ENCODE results near the gene COX11. TPM values are rescaled to one million over a fixed set of nuclear protein-coding genes. Genes with fewer than 3 reads are reported as not detected.

Gene COX11
- polyA plus RNA-seq, 1 of the 3 experiments (the other 2 are of a cell fraction), result 85.8 TPM

DNA sequence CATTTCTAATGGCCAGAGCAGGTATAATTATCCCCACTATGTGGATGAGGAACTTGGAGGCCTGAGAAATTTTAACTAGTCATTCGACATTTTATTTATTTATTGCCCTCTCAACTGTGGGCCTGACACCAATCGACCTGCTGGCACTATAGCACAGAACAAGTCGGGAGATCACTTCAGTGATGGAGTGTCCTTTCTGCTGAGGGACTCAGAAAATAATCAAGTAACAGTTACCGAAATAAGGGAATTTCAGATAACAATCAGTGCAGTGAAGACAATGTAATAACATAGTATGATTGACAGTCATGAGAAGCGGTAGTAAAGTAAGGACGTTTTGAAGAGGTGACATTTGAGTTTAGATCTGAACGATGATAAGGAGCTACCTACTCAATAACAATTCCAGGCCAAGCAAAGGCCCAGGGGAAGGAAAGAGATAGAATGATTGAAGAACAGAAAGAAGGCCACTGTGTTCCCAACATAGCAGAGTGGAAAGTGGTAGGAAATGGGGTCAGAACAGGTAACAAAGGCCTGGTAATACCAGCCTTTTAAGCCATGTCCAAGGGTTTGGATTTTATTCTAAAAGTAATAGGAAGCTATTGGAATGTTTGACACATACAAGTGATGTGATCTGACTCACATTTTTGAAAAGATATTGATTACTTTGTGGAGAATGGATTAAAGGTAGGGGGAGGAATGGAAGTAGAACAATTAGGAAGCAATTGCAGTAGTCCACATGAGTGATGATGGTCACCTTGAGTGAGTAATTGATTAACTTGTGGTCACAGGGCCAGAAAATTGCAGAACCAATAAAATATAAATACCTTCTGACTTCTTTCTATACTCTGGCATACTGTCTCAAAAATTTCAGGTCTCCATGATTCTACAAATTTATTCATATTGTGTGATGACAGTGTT lies 1.5 kb upstream of the COX11 start:
- H3F3A ChIP-seq (replicated peaks; ENCODE audit: insufficient read depth), result no peaks in the 10 kb centered on the region
- peaks cover 10% of the 10 kb centered on the region in 2 experiments for H3K36me3 ChIP-seq (replicated peaks in 1 of 2; ENCODE audit: control insufficient read depth in 1 of 2, insufficient read depth in 2 of 2, low read length in 1 of 2)
- CTCF ChIA-PET, result interaction anchor here (0.9 to 2.3 kb wide), 10 partner anchors 8 to 544 kb away, joined by 3 to 7 read pairs (median 3); no protein-coding TSS in a partner anchor
- no peaks in the 10 kb centered on the region for H3K9me2 ChIP-seq
- no peaks in the 10 kb centered on the region for H3K27me3 ChIP-seq (ENCODE audit: insufficient read depth)
- peak overlapping the region; percentile 97 for H2AFZ ChIP-seq (ENCODE audit: low read depth)
- POLR2A ChIA-PET, result interaction anchor here (0.6 to 1.4 kb wide), 2 partner anchors 66 to 491 kb away, joined by 3 read pairs; no protein-coding TSS in a partner anchor
- WGBS (ENCODE audit: low lambda C conversion rate), result 41% methylated on average over 7 of the region's 7 CpGs
- H3K79me2 ChIP-seq (ENCODE audit: insufficient read depth), result peaks cover 71% of the 10 kb centered on the region
- H3K4me2 ChIP-seq, result peak overlapping the region; percentile 90
- H3K4me3 ChIP-seq (ENCODE audit: low read depth in 2 of 2, low read length in 1 of 2), result peak overlapping the region; percentile 93 to 99
- peak overlapping the region; percentile 75 to 97; a peak in 3 of 4 replicates for H3K27ac ChIP-seq (ENCODE audit: low read depth in 2 of 2, low read length in 1 of 2)
- peaks cover 0 to 31% of the 10 kb centered on the region in 2 experiments; a peak in 2 of 4 replicates for H3K4me1 ChIP-seq (ENCODE audit: control insufficient read depth in 1 of 2, insufficient read depth in 2 of 2, low read depth in 1 of 2, low read length in 1 of 2)
- H4K20me1 ChIP-seq (ENCODE audit: insufficient read depth), result no peaks in the 10 kb centered on the region
- no peak for DNase-seq
- H3K9ac ChIP-seq, result peak overlapping the region; percentile 87
- H3K9me3 ChIP-seq, result no peaks in the 10 kb centered on the region
- TF ChIP-seq NRF1 (IDR thresholded peaks at IDR 0.05; ENCODE audit: low read depth, low read length) (no peak), TEAD4 (IDR thresholded peaks at IDR 0.05; ENCODE audit: borderline replicate concordance, insufficient read depth) (no peak), ELF1 (IDR thresholded peaks at IDR 0.05) (no peak), GABPA (IDR thresholded peaks at IDR 0.05; ENCODE audit: low read depth) (no peak), RAD21 (IDR thresholded peaks at IDR 0.05; ENCODE audit: low read length) (no peak), SMC3 (IDR thresholded peaks at IDR 0.05; ENCODE audit: low read depth, low read length) (no peak), SIN3A (IDR thresholded peaks at IDR 0.05; ENCODE audit: borderline replicate concordance, low read depth, low read length) (no peak), RFX5 (IDR thresholded peaks at IDR 0.05; ENCODE audit: low read length) (no peak), MEF2A (IDR thresholded peaks at IDR 0.05; ENCODE audit: borderline replicate concordance, low read depth) (no peak), GATA2 (CRISPR knock-in tag; IDR thresholded peaks at IDR 0.05) (peak; percentile 57), FOXJ3 (CRISPR knock-in tag; IDR thresholded peaks at IDR 0.05) (no peak), TCF12 (IDR thresholded peaks at IDR 0.05) (no peak), EZH2phosphoT487 (IDR thresholded peaks at IDR 0.05; ENCODE audit: borderline replicate concordance, low read depth) (no peak), RCOR1 (IDR thresholded peaks at IDR 0.05; ENCODE audit: low read length) (0 out of 2 replicates have a peak, but pooled peaks have one; percentile 4), YY1 (IDR thresholded peaks at IDR 0.05; ENCODE audit: low read depth) (no peak), POLR2AphosphoS5 (IDR thresholded peaks at IDR 0.05; ENCODE audit: low read depth, low read length) (no peak)
- TF ChIP-seq, protein P1, sequence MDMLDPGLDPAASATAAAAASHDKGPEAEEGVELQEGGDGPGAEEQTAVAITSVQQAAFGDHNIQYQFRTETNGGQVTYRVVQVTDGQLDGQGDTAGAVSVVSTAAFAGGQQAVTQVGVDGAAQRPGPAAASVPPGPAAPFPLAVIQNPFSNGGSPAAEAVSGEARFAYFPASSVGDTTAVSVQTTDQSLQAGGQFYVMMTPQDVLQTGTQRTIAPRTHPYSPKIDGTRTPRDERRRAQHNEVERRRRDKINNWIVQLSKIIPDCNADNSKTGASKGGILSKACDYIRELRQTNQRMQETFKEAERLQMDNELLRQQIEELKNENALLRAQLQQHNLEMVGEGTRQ (IDR thresholded peaks at IDR 0.05; ENCODE audit: borderline replicate concordance, low read depth, low read length), result no peak
- TF ChIP-seq, protein P2, sequence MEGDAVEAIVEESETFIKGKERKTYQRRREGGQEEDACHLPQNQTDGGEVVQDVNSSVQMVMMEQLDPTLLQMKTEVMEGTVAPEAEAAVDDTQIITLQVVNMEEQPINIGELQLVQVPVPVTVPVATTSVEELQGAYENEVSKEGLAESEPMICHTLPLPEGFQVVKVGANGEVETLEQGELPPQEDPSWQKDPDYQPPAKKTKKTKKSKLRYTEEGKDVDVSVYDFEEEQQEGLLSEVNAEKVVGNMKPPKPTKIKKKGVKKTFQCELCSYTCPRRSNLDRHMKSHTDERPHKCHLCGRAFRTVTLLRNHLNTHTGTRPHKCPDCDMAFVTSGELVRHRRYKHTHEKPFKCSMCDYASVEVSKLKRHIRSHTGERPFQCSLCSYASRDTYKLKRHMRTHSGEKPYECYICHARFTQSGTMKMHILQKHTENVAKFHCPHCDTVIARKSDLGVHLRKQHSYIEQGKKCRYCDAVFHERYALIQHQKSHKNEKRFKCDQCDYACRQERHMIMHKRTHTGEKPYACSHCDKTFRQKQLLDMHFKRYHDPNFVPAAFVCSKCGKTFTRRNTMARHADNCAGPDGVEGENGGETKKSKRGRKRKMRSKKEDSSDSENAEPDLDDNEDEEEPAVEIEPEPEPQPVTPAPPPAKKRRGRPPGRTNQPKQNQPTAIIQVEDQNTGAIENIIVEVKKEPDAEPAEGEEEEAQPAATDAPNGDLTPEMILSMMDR (IDR thresholded peaks at IDR 0.05), result no peak

Data from SK-N-SH (cell line).